K562 (cell line): ENCODE measurements around the gene ITGA11. TPM values are rescaled to one million over a fixed set of nuclear protein-coding genes. Genes with fewer than 3 reads are reported as not detected.
A peak's percentile ranks its signal among the peaks of the same experiment; 100 is the strongest.

Experiments
- ATAC-seq: fragments of 200-7000 bp; cut with Tn5 transposase; 3 replicates; pipeline ENCODE4 v1.9.1; 2020; ENCODE audit warnings: moderate library complexity
- BruUV-seq: library from RNA; stranded (reverse); fragments of 400-500 nt; replicated peaks from 2 replicates; lab custom pipeline; 2021; lab: Mats Ljungman, UMichigan
- CTCF ChIA-PET: fragments of 300-600 bp; formaldehyde crosslinking; extraction: SDS; loops from one replicate; lab custom pipeline; 2021; ENCODE audit warnings: low intra/inter-chr PET ratio; lab: Yijun Ruan, JAX
- POLR2A ChIA-PET: fragments of 300-600, 350-650 bp; sonication (Branson Sonifier 250); formaldehyde crosslinking; extraction: SDS; loops from one replicate; lab custom pipeline; 2021; ENCODE audit warnings: antibody characterized with exemption, inconsistent platforms; lab: Yijun Ruan, JAX
- DNase-seq, 4 experiments: peaks; one replicate each; pipeline versions ENCODE4 v3.0.0 to v3.0.0-alpha.2; 2011 to 2018; ENCODE audit warnings: low spot score in 3 of 4, mixed read lengths in 3 of 4; ENCODE audit errors: extremely low read depth in 1 of 4
- FAIRE-seq: peaks from 2 replicates; lab custom pipeline; 2011; peaks lifted over from hg19 to GRCh38; lab: Jason Lieb, UNC
- H2AFZ ChIP-seq: 2 replicates; pipeline ENCODE4 v1.6.0; 2011; ENCODE audit warnings: low read depth, low read length, control low read depth, inconsistent platforms
- H3K27ac ChIP-seq: fragments of 200-600 bp; 3 replicates; pipeline ENCODE4 v1.8.0; 2011; ENCODE audit warnings: low read depth, mild to moderate bottlenecking, control low read depth, inconsistent platforms, low read length, moderate library complexity, mixed read lengths; ENCODE audit errors: extremely low read depth
- H3K27me3 ChIP-seq, 2 experiments: fragments of 300-600 bp in 1 of 2; 2 replicates in 1 of 2; 3 replicates in 1 of 2; pipeline versions ENCODE4 v1.6.0 to v1.8.0; 2011; ENCODE audit warnings: inconsistent platforms in 2 of 2, low read length in 2 of 2, mild to moderate bottlenecking in 1 of 2, mixed read lengths in 1 of 2, moderate library complexity in 1 of 2; ENCODE audit not compliant: control insufficient read depth in 2 of 2, insufficient read depth in 2 of 2
- H3K36me3 ChIP-seq: fragments of 300-600 bp; 3 replicates; pipeline ENCODE4 v1.8.0; 2011; ENCODE audit warnings: mild to moderate bottlenecking, low read length, inconsistent platforms; ENCODE audit not compliant: control insufficient read depth, insufficient read depth
- H3K4me1 ChIP-seq, 2 experiments: fragments of 200-600 bp in 1 of 2; replicated peaks in 1 of 2; 2 replicates in 1 of 2; 3 replicates in 1 of 2; pipeline versions ENCODE4 v1.5.1 to v1.8.0; 2011; ENCODE audit warnings: inconsistent platforms in 2 of 2, low read length in 2 of 2, mild to moderate bottlenecking in 1 of 2, mixed read lengths in 1 of 2, moderate library complexity in 1 of 2; ENCODE audit not compliant: control insufficient read depth in 2 of 2, insufficient read depth in 2 of 2
- H3K4me2 ChIP-seq: 2 replicates; pipeline ENCODE4 v1.6.1; 2011; ENCODE audit warnings: low read length, control low read depth, inconsistent platforms, mixed read lengths; ENCODE audit not compliant: insufficient read depth
- H3K4me3 ChIP-seq: fragments of 200-600 bp; sonication (generic), shearing (Covaris generic); 2 replicates; pipeline ENCODE4 v1.5.1; 2016; ENCODE audit warnings: control low read depth, inconsistent platforms
- H3K79me2 ChIP-seq: fragments of 200-600 bp; 3 replicates; pipeline ENCODE4 v1.8.0; 2011; ENCODE audit warnings: low read length, inconsistent platforms; ENCODE audit not compliant: control insufficient read depth, insufficient read depth
- H3K9ac ChIP-seq, 2 experiments: 2 replicates each; pipeline versions ENCODE4 v1.6.0 to v1.6.1; 2011; ENCODE audit warnings: low read depth in 2 of 2, low read length in 2 of 2, control low read depth in 1 of 2, inconsistent platforms in 1 of 2, mild to moderate bottlenecking in 1 of 2, mixed read lengths in 1 of 2; ENCODE audit not compliant: insufficient read depth in 1 of 2
- H3K9me1 ChIP-seq: one replicate; pipeline ENCODE4 v1.6.0; 2011; ENCODE audit warnings: inconsistent platforms, mild to moderate bottlenecking, low read length, moderate library complexity; ENCODE audit not compliant: control insufficient read depth, insufficient read depth
- H3K9me3 ChIP-seq: replicated peaks from 2 replicates; pipeline ENCODE4 v1.5.1; 2011; ENCODE audit warnings: low read depth, low read length, inconsistent platforms; ENCODE audit not compliant: control insufficient read depth, insufficient read depth
- H4K20me1 ChIP-seq: replicated peaks from 2 replicates; pipeline ENCODE4 v1.6.1; 2011; ENCODE audit warnings: low read length, inconsistent platforms, mixed read lengths; ENCODE audit not compliant: control insufficient read depth, insufficient read depth
- KDM1A ChIP-seq, 2 experiments: fragments of 450-650 bp; IDR thresholded peaks; 2 replicates each; pipeline ENCODE4 v1.6.1; 2016; ENCODE audit warnings: mild to moderate bottlenecking in 2 of 2
- STAT6 ChIP-seq: sonication (generic); formaldehyde crosslinking; IDR thresholded peaks from 2 replicates; pipeline ENCODE4 v1.8.1; 2023; ENCODE audit warnings: mild to moderate bottlenecking, missing genetic modification reagents
- WGBS: fragments of 100-300 bp; shearing (Covaris generic); methylation state at CpG from one replicate; pipeline ENCODE4 v1.1.6; 2016; ENCODE audit warnings: low coverage, mixed read lengths; ENCODE audit not compliant: insufficient coverage; ENCODE audit errors: missing lambda C conversion rate; 5-methylcytosine and 5-hydroxymethylcytosine counted together
- in situ Hi-C: fragments of 300-500 bp; cut with MboI; formaldehyde crosslinking; loops from 4 replicates; pipeline ENCODE4 v1.15.0; 2018; ENCODE audit warnings: inconsistent platforms, mixed read lengths
- intact Hi-C: fragments of 100-400 bp; cut with micrococcal nuclease; formaldehyde crosslinking; loops from 2 replicates; pipeline ENCODE4 v1.14.2; 2022
- polyA plus RNA-seq, 8 experiments: library from polyadenylated mRNA; depleted of rRNA in 4 of 8; stranded (reverse) in 5 of 8; unstranded in 3 of 8; fragments of >200 nt; fragmentation: Nextera tagmentation in 2 of 8; fragmentation: Illumina TruSeq in 1 of 8; extraction: Ambion mirVana in 2 of 8; extraction: Trizol in 1 of 8; gene quantifications; 2 replicates each; pipeline versions ENCODE4 v1.2.1 to v1.2.3, GENCODE V29; 2011 to 2014; ENCODE audit warnings: inconsistent platforms in 1 of 8, missing spikeins in 1 of 8
- total RNA-seq, 7 experiments: library from RNA; depleted of rRNA in 6 of 7; stranded (reverse); fragments of >200 nt in 6 of 7; fragmentation: Illumina TruSeq in 2 of 7; extraction: Trizol in 2 of 7; gene quantifications; 2 replicates each; pipeline versions ENCODE4 v1.2.1 to v1.2.3, GENCODE V29; 2011 to 2021; ENCODE audit warnings: low replicate concordance in 1 of 7

Gene ITGA11
- total and polyA plus RNA-seq, 9 of the 15 experiments (the other 6 are each of a cell fraction or from before 2014, with no cell fraction given) = 0.01 TPM; not detected in 8

GRCh38 chr15:68328443-68328842 is 103.5 kb downstream of the ITGA11 start:
- no peaks in the 10 kb centered on the region; a peak in 1 of 5 replicates for H3K4me1 ChIP-seq
- DNase-seq (no peak), FAIRE-seq (no peak)
- in situ Hi-C loops = no loop called here
- CTCF ChIA-PET = no interaction called here
- peaks cover 50 to 75% of the 10 kb centered on the region in 2 experiments for H3K27me3 ChIP-seq
- 0 out of 2 replicates have a peak, but pooled peaks cover 7% of the 10 kb centered on the region for H4K20me1 ChIP-seq
- H3K4me3 ChIP-seq = no peak overlapping the region
- no peak overlapping the region for H3K27ac ChIP-seq
- no peak overlapping the region for H2AFZ ChIP-seq
- under 1% methylated on average over 8 of the region's 8 CpGs for WGBS
- POLR2A ChIA-PET = interaction anchor here (0.6 kb wide), 1 partner anchor 136 kb away, joined by 3 read pairs; no protein-coding TSS in a partner anchor
- TF ChIP-seq STAT6 = no peak
- peak; percentile 51 to 61; a peak in 2 of 4 replicates for TF ChIP-seq KDM1A (IDR thresholded peaks at IDR 0.05)
- TF ChIP-seq, all 486 proteins: peak for 1
- Histone ChIP-seq H3K4me2 (no peak overlapping the region), H3K9ac (no peak overlapping the region), H3K36me3 (no peaks in the 10 kb centered on the region), H3K9me1 (no peaks in the 10 kb centered on the region), H3K9me3 (no peaks in the 10 kb centered on the region), H3K79me2 (no peaks in the 10 kb centered on the region)
- BruUV-seq = no TSS peak
- intact Hi-C loops = no loop called here
- no peak for ATAC-seq
